Measurements from ENCODE around the gene RAPGEF4. TPM values are rescaled to one million over a fixed set of nuclear protein-coding genes. Genes with fewer than 3 reads are reported as not detected.
"Not testable (repeated sequence)": the region's sequence is repeated elsewhere in the genome, so short reads cannot be mapped to it uniquely, and the experiment has no call there.

Gene RAPGEF4
- polyA plus RNA-seq, 3 donors = 8.0 to 12.6 (median 9.8) TPM

DNA sequence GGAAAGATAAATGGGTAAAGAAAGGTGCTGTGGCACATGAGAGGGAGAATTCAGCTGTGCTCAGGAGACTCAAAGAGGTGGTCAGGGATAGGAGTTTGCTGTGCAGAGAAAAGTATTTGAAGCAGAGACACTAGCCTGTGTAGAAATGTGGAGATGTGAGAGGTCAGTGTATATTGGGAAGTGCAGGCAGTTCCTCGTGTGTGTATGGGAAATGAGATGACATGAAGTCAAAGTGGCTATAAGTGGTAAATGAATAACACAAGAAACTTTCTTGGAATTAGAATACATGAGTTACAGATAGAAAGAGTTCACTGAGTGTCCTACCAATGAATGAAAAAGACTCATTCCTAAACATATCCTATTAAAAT, 351.6 kb downstream of the RAPGEF4 start:
- no peak for DNase-seq (ENCODE audit: extremely low read depth in 1 of 11, low read depth in 9 of 11, low spot score in 4 of 11)

DNA sequence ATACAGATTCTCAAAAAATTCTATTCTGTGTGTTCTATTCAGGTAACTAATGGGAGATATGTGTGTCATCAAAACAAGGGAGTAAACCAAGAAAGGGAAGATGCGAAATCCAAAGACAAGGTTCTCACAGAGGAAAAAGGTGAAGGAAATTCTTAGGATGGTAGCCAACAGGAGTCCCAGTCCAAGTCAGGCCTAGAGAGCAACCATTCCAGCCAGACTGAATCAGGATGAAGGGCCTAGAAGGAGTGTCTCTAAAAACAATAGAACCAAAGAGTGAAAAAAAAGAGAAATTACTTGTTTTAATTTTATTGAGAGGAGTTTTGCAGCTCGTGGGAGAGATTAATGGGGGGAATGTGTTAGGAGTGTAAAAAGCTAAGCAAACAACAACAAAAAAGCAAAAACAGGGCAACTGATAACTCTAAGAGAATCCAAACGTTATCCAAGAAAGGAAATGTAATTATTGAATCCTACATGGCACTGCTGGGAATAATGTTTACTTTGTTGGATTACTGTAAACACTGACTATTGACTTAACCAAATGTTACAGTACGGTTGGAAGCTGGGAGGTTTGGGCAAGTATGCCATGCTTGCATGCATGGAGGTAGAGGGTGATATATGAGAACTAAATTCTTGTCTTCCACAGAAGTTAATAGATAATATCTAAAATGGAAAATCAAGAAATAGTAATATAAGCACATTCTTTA, 352.3 kb downstream of the RAPGEF4 start:
- no peak for DNase-seq (ENCODE audit: extremely low read depth in 1 of 11, low read depth in 9 of 11, low spot score in 4 of 11)

DNA sequence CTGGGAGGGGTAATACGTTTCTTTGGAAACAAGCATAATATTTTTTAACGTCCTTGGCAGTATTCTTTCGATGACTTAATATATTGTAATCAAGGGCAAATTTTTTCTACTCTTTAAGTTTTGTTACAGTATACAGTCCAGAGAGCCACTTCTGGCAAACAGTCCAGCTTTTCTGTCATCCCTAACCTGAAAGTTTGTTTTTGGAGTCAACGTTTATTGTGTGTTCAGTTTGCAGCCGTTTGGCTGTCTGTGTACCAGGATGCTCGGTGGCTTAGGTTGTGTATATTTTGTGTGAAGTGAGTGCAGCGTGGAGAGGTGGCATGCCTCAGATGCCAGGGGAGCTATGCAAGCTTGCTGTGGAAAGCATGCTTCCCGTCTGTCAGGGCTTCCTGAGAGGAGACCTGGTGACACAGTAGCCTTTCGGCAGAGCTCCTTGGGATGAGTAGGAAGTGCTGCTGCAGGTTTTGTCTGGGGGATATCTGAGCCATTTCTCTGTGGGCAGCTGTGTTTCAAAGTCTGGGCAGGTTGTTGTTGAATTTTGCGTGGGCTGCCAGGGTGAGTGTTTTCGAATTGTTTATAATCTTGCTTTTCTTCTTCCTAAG, 354.7 kb downstream of the RAPGEF4 start:
- DNase-seq (ENCODE audit: extremely low read depth in 1 of 11, low read depth in 9 of 11, low spot score in 4 of 11) = no peak

DNA sequence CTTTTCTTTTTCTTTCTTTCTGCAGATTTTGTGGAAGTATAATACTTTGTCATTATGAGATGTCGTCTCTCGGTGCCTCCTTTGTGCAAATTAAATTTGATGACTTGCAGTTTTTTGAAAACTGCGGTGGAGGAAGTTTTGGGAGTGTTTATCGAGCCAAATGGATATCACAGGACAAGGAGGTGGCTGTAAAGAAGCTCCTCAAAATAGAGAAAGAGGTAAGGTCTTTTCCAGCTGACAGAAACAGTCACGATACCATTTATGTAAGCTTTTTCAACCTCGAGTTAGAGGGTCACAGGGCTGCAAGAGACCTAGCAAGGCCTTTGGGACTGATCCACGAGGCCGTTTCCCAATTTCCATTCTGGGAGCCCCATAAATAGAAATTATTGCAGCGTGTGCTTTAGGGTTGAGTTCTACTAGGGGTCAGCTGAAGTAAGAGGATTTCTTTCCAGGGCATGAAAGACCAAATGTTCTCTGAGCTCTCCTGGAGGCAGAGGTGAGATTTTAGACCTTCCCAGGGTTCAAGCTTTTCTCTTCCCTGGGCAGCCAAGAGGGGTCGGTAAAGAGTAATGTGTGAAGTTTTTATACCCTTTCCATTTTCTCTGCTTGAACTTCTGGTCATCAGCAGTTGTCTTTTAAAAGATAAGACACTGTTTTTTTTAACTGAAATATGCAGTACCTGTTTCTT, 355.5 kb downstream of the RAPGEF4 start:
- DNase-seq (ENCODE audit: extremely low read depth in 1 of 11, low read depth in 9 of 11, low spot score in 4 of 11) = no peak

DNA sequence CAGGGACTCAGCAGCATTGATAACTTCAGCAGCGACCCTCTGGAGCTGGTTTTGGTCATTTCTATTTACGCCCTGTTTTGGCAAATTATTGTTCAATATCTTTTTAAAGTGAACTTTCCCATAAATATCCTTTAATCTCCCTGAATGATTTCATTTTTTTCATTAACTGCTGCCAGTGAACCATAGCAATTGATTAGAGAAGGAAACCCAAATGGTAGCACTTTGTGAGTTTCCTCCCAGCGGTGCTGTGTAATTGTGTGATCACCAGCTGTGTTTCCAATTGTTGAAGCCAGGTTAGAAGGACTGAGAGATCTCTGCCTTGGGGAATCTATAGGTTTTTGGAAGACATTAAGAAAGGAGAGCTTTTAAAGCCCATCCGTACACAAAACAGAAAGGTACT, 356.3 kb downstream of the RAPGEF4 start:
- DNase-seq (ENCODE audit: extremely low read depth in 1 of 11, low read depth in 9 of 11, low spot score in 4 of 11) = no peak

DNA sequence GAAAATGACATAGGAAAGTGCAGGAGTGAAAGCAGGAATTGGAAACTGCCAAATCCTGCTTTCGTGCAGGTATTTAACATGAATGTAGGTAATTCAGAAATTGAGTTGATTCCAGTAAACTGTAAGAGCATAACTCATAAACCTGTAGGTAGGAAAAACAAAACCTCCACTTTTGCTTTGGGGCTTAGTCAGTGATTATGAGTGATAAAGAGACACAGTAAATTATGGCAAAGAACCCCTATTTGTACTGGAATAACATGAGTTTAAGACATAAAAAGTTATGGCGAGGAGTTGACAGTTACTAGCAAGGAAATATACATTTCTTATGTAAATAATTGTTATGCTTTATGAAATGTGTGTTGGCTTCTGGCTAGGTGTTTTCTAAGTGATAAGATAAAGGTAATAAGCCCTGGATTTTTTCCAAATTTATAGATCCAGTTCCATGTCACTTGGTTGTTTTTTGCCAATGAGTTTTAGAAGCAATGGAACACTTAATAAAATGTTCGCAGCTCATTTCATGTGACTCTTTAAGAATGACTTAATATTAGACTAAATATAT, 357.3 kb downstream of the RAPGEF4 start:
- no peak for DNase-seq (ENCODE audit: extremely low read depth in 1 of 11, low read depth in 9 of 11, low spot score in 4 of 11)

DNA sequence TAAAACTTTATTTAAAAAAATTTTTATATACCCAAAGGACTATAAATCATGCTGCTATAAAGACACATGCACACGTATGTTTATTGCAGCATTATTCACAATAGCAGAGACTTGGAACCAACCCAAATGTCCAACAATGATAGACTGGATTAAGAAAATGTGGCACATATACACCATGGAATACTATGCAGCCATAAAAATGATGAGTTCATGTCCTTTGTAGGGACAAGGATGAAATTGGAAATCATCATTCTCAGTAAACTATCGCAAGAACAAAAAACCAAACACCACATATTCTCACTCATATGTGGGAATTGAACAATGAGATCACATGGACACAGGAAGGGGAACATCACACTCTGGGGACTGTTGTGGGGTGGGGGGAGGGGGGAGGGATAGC, 358.0 kb downstream of the RAPGEF4 start:
- not testable (repeated sequence) for DNase-seq (ENCODE audit: extremely low read depth in 1 of 11, low read depth in 9 of 11, low spot score in 4 of 11)

DNA sequence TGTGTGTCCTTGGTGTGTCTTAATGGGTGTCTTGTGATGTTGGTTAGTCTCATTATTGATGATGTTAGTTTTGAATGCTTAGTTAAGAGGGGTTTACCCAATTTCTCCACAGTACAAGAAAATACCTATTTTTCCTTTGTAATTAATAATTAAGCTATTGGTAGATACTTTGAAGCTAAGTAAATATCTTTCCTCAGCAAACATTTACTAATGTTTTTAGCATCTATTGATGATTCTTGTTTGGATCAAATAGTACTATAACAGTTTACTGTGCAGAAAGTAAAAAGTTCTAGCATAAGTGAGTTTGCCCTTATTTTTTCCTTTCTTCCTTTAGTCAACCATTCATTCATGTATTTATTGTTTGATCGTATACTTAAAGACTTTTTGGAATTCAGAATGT, 359.1 kb downstream of the RAPGEF4 start:
- no peak for DNase-seq (ENCODE audit: extremely low read depth in 1 of 11, low read depth in 9 of 11, low spot score in 4 of 11)

DNA sequence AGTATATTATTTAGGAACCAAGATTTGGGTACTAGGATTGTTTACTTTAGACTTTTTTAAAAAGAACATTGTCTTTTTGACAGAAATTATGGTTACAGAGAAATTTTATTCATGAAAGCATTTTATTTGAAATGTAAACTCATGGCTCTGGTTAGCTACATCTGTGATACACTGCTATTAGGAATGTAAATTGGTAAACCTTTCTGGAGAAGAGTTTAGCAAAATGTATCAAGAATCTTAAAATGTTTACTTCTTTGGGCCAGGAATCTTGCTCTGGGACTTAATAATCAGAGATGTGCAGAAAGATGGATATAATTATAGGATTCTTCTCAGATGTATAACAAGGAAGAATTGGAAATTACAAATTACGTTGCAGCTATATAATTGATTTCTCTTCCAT, 359.7 kb downstream of the RAPGEF4 start:
- no peak for DNase-seq (ENCODE audit: extremely low read depth in 1 of 11, low read depth in 9 of 11, low spot score in 4 of 11)

DNA sequence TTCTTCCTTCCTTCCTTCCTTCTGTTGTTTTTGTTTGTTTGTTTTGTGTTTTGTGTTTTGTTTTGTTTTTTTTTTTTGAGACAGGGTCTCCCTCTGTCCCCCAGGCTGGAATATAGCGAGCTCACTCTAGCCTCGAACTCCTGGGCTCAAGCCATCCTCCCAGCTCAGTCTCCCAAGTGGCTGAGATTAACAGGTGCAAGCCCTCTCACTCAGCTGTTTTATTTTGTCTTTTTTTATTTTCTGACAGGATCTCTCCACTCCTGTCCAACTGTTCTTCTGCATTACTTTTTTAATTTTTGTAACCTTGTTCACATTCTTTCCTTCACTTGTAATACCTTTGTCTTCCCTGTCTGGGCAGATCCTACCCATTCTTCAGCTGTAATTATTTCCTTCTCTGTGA, 363.6 kb downstream of the RAPGEF4 start:
- no peak for DNase-seq (ENCODE audit: extremely low read depth in 1 of 11, low read depth in 9 of 11, low spot score in 4 of 11)

DNA sequence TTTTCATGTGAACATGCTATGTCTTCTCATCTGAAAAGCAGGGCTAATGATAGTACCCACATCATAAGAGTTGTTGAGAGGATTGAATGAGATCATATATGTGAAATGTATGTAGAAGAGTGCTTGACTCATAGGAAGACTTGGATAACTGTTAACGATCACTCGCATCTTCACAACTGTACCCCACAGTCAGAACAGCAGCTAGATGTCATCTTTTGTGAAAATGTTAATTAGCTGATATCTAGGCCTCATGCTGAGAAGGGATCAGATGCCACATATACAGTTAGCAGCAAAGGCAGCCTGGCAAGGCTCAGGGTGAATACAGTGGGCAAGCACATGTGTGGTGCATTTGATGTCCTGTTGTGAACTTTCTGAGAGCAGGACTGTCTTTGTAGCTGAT, 364.2 kb downstream of the RAPGEF4 start:
- no peak for DNase-seq (ENCODE audit: extremely low read depth in 1 of 11, low read depth in 9 of 11, low spot score in 4 of 11)

DNA sequence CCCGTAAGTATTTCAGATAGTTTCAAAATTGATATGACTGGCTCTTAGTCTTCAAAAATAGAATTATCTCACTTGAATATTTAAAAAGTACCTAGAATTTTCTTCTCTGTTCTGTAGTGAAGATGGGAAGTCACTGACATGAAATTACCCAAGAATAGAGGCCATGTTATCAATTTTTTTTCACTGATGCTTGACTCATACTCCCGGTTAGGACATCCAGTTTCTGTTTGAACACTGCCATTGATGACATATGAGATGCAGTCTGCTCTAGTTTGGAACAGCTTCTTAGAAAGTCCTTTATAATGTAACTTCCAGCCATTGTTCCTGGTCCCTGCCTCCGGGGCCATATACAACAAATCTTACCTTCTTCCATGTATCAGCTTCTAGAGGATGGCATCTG, 366.0 kb downstream of the RAPGEF4 start:
- DNase-seq (ENCODE audit: extremely low read depth in 1 of 11, low read depth in 9 of 11, low spot score in 4 of 11) = no peak

Other genes with a start within 250 kb of the RAPGEF4 start
- 10 to 100 TPM; 10.9 to 18.8 (median 11.6) TPM for gene PDK1, start 179.8 kb upstream of the RAPGEF4 start, polyA plus RNA-seq (ENCODE audit: insufficient read length in 3 of 3)